Erythroblast (primary cell): ENCODE data around the gene DUS2.
A peak's percentile ranks its signal among the peaks of the same experiment; 100 is the strongest.

ENCODE experiments used
- DNase-seq, 2 experiments: peaks; one replicate each; lab custom pipeline; 2025; lab: John Stamatoyannopoulos, UW
- GATA1 ChIP-seq: IDR thresholded peaks from 2 replicates; pipeline ENCODE4 v1.6.1; 2011; ENCODE audit warnings: low read depth, mild to moderate bottlenecking, control low read depth, low read length, moderate library complexity
- POLR2A ChIP-seq: IDR thresholded peaks from 2 replicates; pipeline ENCODE4 v1.6.1; 2011; ENCODE audit warnings: mild to moderate bottlenecking, low read length

DUS2 gene

DNA sequence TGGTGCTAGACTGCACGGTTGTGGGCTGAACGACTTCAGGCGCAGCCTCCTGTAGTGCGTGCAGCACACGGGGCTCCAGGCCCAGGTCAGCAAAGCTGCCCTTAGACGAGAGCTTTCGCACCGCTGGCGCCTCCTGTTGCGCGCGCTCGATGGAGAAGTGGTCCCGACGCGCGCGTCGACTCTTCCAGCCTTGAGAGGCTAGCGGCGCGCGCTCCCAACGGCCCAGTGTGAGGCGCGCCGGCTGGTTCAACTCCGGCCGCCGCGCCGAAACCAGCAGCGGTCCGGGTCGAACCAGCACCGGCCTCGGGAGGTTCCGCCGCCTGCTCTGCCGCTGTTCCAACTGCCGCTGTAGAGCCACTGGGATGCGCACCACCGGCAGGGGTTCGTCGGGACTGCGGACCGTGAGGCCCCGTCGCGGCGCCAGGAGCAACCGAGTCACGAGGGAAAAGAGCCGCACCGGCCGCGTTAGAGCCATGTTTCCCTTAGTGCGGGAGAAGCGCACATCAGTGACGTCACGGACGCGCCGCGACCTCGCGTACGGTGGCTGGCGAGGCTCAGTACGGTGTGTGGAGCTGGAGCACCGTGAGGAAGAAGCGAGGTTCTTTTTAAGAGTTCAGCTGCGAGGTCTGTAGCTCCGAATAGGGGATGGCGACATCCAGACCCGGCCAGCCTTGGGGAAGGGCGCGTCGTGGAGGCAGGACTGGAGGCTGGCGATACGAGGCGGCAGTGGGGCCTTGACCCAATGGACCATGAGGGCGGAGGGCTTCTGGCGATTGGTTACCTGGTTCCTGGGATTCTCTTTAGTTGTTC, at the start of gene DUS2, which contains the start of gene DDX28:
Gene DUS2 (plus strand): TSS at position 557 of the 810 bp plus-strand sequence. CDS start 14,740 bp downstream, outside the sequence.
Gene DDX28 (minus strand): TSS at position 505 of the 810 bp plus-strand sequence. CDS start 30 bp downstream, at position 475.
- TF ChIP-seq GATA1 = no peak
- peak; percentile 90 for TF ChIP-seq POLR2A
- DNase-seq = peak; percentile 96 to 98

DNA sequence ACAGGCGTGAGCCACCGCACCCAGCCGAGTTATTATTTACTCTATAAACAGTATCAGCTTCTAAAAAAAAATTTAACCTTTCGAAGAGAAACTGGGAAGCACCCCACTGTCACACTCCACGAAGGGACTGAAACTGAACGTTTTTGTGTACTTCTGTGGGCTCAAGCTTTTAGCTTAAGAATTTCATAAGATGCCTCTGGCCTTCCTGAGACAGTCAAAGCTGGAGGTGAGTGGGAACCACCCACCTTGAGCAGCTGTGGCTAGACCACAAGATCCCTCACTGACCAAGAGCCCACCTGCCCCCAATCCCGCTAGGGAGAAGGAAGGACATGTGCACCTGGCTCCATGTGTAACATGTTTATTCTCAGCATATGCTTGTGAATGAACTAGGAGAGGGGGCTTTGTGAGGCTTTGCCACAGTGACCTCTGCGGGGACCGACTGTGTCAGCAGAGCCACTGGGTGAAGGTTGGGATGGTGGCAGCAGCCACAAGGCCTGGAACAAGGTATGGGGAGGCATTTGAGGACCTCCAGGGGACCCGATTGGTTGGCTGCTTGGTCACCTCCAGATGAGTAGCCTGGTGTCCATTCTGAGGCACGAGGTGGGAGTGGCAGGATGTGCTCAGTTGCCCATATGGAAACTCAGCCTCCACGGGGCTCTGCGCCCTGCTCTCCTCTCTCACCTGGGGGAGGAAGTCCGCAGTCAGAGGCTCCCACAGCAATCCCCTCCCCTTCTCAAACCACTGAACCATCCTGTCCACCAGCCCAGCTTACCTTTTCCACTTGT, 47.6 kb upstream of the DUS2 start:
- TF ChIP-seq POLR2A = no peak
- no peak for TF ChIP-seq GATA1

DNA sequence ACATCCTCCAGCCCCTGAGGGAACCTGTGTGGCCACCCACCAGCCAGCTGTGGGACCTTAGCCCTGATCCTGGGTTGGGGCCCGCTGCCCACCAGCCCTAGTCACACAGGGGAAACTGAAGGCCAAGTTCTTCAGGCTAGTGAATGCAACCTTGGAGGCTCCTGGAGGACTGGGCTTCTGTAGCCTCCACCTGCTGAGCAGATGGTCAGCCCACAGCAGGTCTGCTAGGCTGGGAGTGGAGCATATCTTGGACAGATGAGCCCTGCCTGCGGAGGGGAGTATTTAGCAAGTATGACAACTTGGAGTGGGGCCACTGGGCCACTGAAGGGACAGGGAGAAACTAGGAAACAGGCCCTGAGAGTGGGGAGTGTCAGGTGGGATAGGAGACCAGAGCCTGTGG, 46.9 kb upstream of the DUS2 start:
- no peak for DNase-seq
- TF ChIP-seq POLR2A = no peak
- TF ChIP-seq GATA1 = no peak

More for the DNA sequence above, 47.6 kb upstream of the DUS2 start:
- no peak for DNase-seq

DNA sequence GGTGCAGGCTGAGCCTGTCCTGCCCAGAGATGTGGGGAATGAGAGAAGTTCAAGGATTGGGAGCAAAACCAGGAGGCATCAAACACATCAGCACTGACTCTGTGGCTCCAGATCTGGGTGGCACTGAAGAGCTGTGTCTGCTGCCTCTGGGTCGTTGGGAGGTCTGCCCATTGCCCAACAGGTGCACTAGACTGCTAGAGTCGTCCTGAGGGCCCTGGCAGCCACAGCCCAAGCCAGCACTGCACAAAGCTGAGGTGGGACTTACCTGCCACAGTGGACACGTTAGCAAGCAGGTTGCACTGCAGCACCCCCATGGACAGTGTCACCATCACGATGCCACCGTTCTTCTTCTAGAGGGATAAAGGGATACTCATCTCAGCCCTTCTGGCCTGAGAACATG, 46.1 kb upstream of the DUS2 start:
- TF ChIP-seq POLR2A (no peak), GATA1 (no peak)

DNA sequence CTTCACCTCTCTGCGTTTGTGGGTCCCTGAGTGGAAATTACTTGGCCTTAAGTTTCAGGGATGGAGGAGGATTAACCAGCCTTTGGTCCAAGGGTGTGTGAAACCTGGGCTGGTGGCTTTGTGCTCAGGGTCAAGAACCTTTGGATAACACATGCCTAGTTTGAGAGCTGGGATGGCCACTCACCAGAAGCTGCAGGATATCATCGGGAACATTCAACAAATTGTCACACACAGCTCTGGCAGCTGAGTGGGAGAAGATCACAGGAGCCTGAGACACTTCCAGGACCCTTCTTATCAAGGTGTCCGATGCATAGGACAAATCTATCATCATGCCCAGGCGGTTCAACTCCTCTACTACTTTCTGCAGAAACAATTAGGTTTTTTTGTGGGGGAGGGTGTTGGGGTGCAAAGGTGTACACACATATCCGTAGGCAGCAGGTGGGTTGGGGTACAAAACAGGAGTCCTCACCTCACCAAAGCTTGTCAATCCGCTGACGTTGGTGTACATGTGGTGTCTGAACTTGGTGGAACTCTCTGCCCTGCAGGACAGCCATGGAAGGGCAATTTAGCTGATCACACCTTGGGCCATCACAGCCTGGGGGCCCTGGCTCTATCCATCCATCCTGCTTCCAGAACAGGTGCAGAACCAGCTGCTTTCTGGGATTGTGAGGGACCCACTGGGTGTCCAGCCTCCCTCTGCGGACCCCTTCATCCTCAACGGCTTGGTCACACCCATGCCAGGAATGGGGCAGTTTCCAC, 45.4 kb upstream of the DUS2 start:
- TF ChIP-seq GATA1 = no peak
- TF ChIP-seq POLR2A = no peak
- DNase-seq = no peak

More for the DNA sequence above, 46.1 kb upstream of the DUS2 start:
- no peak for DNase-seq

DNA sequence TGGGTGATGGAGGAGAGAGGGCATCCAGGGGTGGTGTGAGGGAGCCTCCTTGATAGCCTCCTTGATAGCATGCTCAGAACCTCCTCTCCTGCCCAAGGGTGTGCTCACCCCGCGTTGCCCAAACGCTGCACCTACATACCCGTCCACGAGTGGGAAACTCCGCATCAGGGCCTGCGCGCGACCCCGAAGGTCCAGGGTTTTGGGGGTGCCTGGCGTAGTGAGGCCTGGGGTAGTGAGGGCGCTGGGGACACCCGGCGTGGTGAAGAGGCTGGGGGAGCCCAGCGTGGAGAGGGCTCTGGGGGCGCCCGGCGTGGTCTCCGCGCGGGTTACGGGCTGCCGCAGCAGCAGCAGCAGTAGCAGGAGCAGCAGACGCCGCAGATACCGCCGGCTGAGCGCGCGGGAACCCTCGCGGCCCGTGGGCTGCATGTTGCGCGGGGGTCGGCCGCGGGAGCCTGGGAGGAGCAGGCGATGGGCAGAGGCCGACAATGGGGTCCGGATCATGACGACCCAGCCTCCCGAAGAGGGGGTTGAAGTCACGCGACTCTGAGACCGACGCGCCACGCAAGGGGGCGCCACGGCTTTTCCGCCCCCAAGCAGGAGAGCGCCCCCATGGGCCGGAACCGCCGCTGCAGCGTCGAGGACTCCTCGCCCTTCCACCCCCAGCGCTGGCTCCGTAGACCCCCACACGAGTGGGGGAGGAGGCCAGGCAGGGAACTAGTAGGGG, 43.0 kb upstream of the DUS2 start, which contains the start of gene DPEP3:
Gene DPEP3 (minus strand): TSS at position 545 of the 724 bp plus-strand sequence. CDS start 119 bp downstream, at position 426.
- DNase-seq = peak; percentile 64 to 67
- no peak for TF ChIP-seq POLR2A
- no peak for TF ChIP-seq GATA1

DNA sequence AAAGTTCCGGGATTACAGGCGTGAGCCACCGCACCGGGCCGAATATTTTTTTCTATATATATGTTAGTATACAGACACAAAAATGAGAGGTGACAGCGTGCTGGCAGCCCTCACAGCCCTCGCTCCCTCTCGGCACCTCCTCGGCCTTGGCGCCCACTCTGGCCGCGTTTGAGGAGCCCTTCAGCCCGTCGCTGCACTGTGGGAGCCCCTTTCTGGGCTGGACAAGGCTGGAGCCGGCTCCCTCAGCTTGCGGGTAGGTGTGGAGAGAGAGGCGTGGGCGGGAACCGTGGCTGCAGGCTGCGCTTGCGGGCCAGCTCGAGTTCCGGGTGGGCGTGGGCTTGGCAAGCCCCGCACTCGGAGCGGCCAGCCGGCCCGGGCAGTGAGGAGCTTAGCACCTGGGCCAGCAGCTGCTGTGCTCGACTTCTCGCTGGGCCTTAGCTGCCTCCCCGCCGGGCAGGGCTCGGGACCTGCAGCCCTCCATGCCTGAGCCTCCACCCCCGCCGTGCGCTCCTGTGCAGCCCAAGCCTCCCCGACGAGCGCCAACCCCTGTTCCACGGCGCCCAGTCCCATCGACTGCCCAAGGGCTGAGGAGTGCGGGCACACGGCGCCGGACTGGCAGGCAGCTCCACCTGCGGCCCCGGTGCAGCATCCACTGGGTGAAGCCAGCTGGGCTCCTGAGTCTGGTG, 40.9 kb upstream of the DUS2 start:
- no peak for DNase-seq

DNA sequence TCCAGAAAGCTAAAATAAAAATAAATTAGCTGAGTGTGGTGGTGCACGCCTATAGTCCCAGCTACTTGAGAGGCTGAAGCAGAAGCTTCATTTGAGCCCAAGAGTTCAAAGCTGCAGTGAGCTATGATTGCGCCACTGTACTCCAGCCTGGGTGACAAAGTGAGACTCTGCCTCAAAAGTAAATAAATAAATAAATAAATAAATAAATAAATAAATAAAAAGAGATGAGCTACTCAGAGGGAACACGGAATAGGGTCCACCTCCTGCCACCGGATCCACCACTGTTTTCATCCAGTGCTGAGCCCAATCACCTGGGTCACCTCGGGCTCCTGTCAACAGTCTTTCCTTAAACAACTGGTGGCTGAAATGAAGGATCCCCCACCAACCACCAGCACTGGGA, 36.1 kb upstream of the DUS2 start:
- TF ChIP-seq POLR2A (no peak), GATA1 (no peak)
- no peak for DNase-seq

More for the DNA sequence above, 40.9 kb upstream of the DUS2 start:
- TF ChIP-seq GATA1 (no peak), POLR2A (no peak)

DNA sequence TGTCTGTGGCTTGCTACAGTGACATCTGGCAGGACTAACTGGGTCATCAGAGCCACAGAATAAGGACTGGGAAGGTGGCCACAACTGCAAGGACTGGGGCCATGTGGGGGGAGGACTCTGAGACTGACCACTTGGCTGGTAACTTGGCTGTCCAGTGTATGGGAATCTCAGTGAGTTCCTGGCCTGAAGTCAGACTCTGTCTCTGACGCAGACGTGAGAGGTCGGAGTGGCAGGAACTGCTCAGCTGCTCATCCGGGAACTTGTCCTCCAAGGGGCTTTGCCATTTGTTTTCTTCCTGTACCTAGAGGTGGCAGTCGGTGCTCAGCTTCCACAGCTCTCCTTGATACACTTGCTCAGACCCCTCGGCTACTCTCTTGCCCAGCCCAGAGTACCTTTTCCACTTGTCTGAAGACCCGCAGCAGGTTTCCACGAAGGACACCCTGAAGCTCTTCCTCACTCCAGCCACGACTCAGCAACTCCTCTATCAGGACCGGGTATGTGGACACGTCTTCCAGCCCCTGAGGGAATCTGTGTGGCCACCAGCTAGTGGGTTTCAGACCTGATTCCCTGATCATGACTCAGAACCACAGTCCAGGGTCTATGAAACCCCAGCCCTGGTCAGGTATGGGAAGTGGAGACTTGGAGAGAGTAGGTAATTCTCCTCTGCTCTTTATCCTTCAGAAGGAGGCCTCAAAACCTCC, 35.5 kb upstream of the DUS2 start:
- TF ChIP-seq GATA1 = no peak
- no peak for TF ChIP-seq POLR2A
- DNase-seq = no peak

DNA sequence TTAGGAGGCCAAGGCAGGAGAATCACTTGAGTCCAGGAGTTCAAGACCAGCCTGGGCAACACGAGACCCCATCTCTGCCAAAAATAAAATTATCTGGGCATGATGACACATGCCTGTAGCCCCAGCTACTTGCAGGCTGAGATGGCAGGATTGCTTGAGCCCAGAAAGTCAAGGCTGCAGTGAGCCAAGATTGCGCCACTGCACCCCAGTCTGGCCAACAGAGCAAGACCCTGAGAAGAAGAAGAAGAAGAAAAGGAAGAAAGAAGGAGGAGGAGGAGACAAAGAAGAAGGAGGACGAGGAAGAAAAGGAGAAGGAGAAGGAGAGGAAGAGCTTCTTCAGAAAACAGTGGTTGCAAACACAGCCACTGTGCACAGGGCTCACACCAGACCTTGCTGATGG, 34.4 kb upstream of the DUS2 start:
- TF ChIP-seq GATA1 (no peak), POLR2A (no peak)
- DNase-seq = no peak

DNA sequence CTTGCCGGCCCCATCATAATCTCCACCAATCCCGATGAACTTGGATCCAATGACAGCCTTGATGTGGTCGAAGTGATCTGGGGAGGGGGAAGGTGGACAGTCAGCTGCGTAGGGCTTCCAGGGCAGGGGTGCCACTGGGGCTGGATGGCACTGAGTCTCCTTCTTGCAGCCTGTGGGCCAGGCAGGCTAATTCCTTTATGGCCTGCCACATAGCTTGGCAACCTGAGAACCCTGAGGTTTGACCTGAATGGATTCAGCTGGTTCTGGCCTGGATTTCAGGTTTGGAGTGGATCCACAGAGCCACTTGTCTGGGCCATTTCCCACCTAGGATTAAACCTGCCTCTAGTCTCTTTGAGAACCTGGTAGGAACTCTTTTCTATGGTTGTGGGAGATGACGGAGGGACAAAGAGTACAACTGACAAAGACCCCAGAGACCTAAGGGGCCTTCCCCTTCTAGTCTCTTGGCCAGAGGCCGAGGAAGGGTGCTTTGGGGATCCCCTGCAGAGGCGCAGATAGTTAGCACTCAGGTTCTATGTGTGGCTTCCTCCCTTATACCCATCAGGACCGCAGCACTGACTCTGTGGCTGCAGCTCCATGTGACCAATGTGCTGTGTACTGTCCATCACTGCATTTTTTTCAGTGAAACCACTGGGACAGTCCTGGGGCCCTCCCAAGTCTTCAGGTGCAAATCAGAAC, 33.6 kb upstream of the DUS2 start:
- DNase-seq = no peak
- TF ChIP-seq GATA1 (no peak), POLR2A (no peak)

DNA sequence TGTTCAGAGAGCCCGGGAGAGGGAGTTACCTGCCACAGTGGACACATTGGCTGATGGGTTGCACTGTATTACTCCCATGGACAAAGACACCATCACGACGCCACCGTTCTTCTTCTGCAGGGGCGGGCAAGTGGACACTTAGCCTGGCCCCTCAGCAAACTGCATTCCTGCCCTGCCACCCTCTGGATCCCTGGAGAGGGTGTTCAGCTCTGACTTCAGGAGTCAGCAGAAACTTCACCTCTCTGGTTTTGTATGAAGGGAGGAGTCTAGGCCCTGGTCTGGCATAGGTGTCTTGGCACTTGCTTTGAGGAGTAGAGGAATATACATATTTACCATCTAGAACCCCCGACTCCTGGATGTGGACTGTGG, 33.1 kb upstream of the DUS2 start:
- TF ChIP-seq GATA1 = no peak
- no peak for TF ChIP-seq POLR2A
- no peak for DNase-seq
